Neural crest cell (in vitro differentiated cells): Measurements from ENCODE around the gene DNAH6. TPM values are rescaled to one million over a fixed set of nuclear protein-coding genes. Genes with fewer than 3 reads are reported as not detected.

Experiments
- DNase-seq: peaks from one replicate; pipeline ENCODE4 v3.0.0; 2021; ENCODE audit warnings: low read depth, mixed read lengths, low spot score
- H3K27ac Mint-ChIP-seq: one replicate; pipeline ENCODE4 v1.8.0; 2021; ENCODE audit warnings: mild to moderate bottlenecking, mixed read lengths; ENCODE audit not compliant: unreplicated experiment
- H3K27me3 Mint-ChIP-seq: 2 replicates; pipeline ENCODE4 v1.8.0; 2021; ENCODE audit warnings: low read depth, mild to moderate bottlenecking, mixed read lengths
- H3K36me3 Mint-ChIP-seq: 2 replicates; pipeline ENCODE4 v1.8.0; 2021; ENCODE audit warnings: low read depth, mild to moderate bottlenecking, mixed read lengths
- H3K4me1 Mint-ChIP-seq: 2 replicates; pipeline ENCODE4 v1.8.0; 2021; ENCODE audit warnings: mixed read lengths
- H3K4me3 Mint-ChIP-seq: one replicate; pipeline ENCODE4 v1.8.0; 2021; ENCODE audit warnings: mild to moderate bottlenecking, mixed read lengths
- H3K9me3 Mint-ChIP-seq: 2 replicates; pipeline ENCODE4 v1.8.0; 2021; ENCODE audit warnings: mixed read lengths
- total RNA-seq: library from RNA; stranded (reverse); gene quantifications from 2 replicates; pipeline ENCODE4 v1.2.1, GENCODE V29; 2021
- TF ChIP-seq, protein P1 (sequence below): fragments of 200-600 bp; sonication (generic); conservative IDR thresholded peaks from 2 replicates; pipeline ENCODE4 v1.5.0; 2021; ENCODE audit warnings: antibody characterized with exemption, mild to moderate bottlenecking

DNAH6 gene
- total RNA-seq, 1 donor from 2014 or later, result 2.8 TPM

- no peak overlapping the region for H3K4me3 Mint-ChIP-seq
- no peaks in the 10 kb centered on the region for H3K27me3 Mint-ChIP-seq
- H3K36me3 Mint-ChIP-seq, result no peaks in the 10 kb centered on the region
- DNase-seq, result no peak
- TF ChIP-seq, protein P1, sequence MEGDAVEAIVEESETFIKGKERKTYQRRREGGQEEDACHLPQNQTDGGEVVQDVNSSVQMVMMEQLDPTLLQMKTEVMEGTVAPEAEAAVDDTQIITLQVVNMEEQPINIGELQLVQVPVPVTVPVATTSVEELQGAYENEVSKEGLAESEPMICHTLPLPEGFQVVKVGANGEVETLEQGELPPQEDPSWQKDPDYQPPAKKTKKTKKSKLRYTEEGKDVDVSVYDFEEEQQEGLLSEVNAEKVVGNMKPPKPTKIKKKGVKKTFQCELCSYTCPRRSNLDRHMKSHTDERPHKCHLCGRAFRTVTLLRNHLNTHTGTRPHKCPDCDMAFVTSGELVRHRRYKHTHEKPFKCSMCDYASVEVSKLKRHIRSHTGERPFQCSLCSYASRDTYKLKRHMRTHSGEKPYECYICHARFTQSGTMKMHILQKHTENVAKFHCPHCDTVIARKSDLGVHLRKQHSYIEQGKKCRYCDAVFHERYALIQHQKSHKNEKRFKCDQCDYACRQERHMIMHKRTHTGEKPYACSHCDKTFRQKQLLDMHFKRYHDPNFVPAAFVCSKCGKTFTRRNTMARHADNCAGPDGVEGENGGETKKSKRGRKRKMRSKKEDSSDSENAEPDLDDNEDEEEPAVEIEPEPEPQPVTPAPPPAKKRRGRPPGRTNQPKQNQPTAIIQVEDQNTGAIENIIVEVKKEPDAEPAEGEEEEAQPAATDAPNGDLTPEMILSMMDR, result no peak
- H3K9me3 Mint-ChIP-seq, result no peaks in the 10 kb centered on the region
- no peak overlapping the region for H3K27ac Mint-ChIP-seq
- no peaks in the 10 kb centered on the region for H3K4me1 Mint-ChIP-seq
Observed at GRCh38 chr2:84815146-84815545, 298.8 kb downstream of the DNAH6 start.

- no peaks in the 10 kb centered on the region for H3K4me1 Mint-ChIP-seq
- no peak overlapping the region for H3K4me3 Mint-ChIP-seq
- no peaks in the 10 kb centered on the region for H3K27me3 Mint-ChIP-seq
Observed at GRCh38 chr2:84816426-84817026, 300.2 kb downstream of the DNAH6 start.

GRCh38 chr2:84817239-84817655 lies 300.9 kb downstream of the DNAH6 start:
- Mint-ChIP-seq H3K36me3 (no peaks in the 10 kb centered on the region), H3K9me3 (no peaks in the 10 kb centered on the region), H3K27me3 (no peaks in the 10 kb centered on the region), H3K27ac (no peak overlapping the region), H3K4me3 (no peak overlapping the region), H3K4me1 (no peaks in the 10 kb centered on the region)
- no peak for DNase-seq
- TF ChIP-seq, protein P1, result no peak

More at GRCh38 chr2:84816426-84817026, 300.2 kb downstream of the DNAH6 start:
- no peak overlapping the region for H3K27ac Mint-ChIP-seq
- TF ChIP-seq, protein P1, result no peak
- no peaks in the 10 kb centered on the region for H3K9me3 Mint-ChIP-seq
- H3K36me3 Mint-ChIP-seq, result no peaks in the 10 kb centered on the region
- no peak for DNase-seq

DNA sequence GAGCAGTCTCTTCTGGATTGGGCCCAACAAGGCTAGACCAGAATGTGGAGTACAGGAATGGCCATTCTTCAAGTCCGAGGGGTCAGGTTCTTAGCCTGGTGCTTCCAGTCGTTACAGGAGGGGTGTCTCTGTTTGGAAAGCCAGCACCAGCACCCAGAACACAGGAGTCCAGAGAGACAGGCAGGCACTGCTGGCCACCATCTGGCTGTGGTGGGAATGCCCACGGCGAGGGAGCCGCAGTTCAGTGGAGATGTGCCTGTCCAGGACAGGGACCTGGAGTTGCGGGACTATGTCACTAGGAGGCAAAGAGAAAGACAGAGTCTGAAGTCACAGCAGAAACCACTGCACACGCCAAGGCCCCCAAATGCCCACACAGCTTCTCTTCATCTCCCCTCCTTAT lies 305.5 kb downstream of the DNAH6 start:
- TF ChIP-seq, protein P1, result no peak
- H3K4me3 Mint-ChIP-seq, result no peak overlapping the region
- H3K9me3 Mint-ChIP-seq, result no peaks in the 10 kb centered on the region

GRCh38 chr2:84823229-84823628 lies 306.9 kb downstream of the DNAH6 start:
- H3K4me1 Mint-ChIP-seq, result no peaks in the 10 kb centered on the region
- no peaks in the 10 kb centered on the region for H3K36me3 Mint-ChIP-seq
- no peaks in the 10 kb centered on the region for H3K9me3 Mint-ChIP-seq
- no peaks in the 10 kb centered on the region for H3K27me3 Mint-ChIP-seq
- TF ChIP-seq, protein P1, result no peak
- no peak for DNase-seq
- no peak overlapping the region for H3K27ac Mint-ChIP-seq
- no peak overlapping the region for H3K4me3 Mint-ChIP-seq

More for the DNA sequence above, 305.5 kb downstream of the DNAH6 start:
- DNase-seq, result no peak
- Mint-ChIP-seq H3K27me3 (no peaks in the 10 kb centered on the region), H3K36me3 (no peaks in the 10 kb centered on the region), H3K4me1 (no peaks in the 10 kb centered on the region), H3K27ac (no peak overlapping the region)
